Activated T-cell treated with anti-CD3 and anti-CD28 coated beads, Interleukin-2, amount 50 U/mL, for 4 hours (primary cell): Measurements from ENCODE around the gene C2CD2. TPM values are rescaled to one million over a fixed set of nuclear protein-coding genes. Genes with fewer than 3 reads are reported as not detected.

Source experiments
- ATAC-seq, 2 donors: fragments of 200-7000 bp; cut with Tn5 transposase; one replicate each; pipeline ENCODE4 v1.10.0; 2021
- DNase-seq: peaks from one replicate; pipeline ENCODE4 v3.0.0-alpha.2; 2020
- H3K27me3 Mint-ChIP-seq: one replicate; pipeline ENCODE4 v1.8.0; 2021; ENCODE audit warnings: low read depth, mixed read lengths
- H3K36me3 Mint-ChIP-seq: one replicate; pipeline ENCODE4 v1.8.0; 2022; ENCODE audit warnings: mixed read lengths; ENCODE audit not compliant: insufficient read depth
- H3K4me1 Mint-ChIP-seq: one replicate; pipeline ENCODE4 v1.8.0; 2021; ENCODE audit warnings: low read depth, mixed read lengths
- H3K4me3 Mint-ChIP-seq: one replicate; pipeline ENCODE4 v1.8.0; 2021; ENCODE audit warnings: mild to moderate bottlenecking, moderate library complexity, mixed read lengths
- H3K9me3 Mint-ChIP-seq: one replicate; pipeline ENCODE4 v1.8.0; 2021; ENCODE audit warnings: mixed read lengths
- total RNA-seq, 3 donors: library from RNA; stranded (reverse); gene quantifications; one replicate each; pipeline ENCODE4 v1.2.1, GENCODE V29; 2021

C2CD2 gene
- total RNA-seq, 3 donors from 2014 or later = 1.6 to 7.4 (median 4.3) TPM

DNA sequence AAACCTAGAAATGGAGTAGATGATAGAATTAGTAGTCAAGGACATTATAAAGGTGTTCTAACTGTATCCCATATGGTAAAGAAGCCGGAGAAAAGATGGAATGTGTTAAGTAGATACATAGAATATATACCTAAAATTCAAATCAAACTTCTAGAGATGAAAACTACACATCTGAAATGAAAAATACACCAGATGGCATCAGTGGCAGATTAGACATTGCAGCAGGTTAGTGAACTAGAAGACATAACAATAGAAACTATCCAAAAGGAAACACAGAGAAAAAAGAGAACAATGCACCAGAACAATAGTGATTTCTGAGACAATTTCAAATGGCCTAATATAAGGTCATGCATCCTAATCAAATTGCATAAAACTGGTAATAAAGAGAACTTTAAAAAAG lies 29.4 kb upstream of the C2CD2 start:
- Mint-ChIP-seq H3K9me3 (peaks cover 21% of the 10 kb centered on the region), H3K36me3 (peaks cover 5% of the 10 kb centered on the region), H3K4me3 (no peak overlapping the region), H3K4me1 (no peaks in the 10 kb centered on the region), H3K27me3 (peaks cover 2% of the 10 kb centered on the region)
- DNase-seq (no peak), ATAC-seq (no peak)

DNA sequence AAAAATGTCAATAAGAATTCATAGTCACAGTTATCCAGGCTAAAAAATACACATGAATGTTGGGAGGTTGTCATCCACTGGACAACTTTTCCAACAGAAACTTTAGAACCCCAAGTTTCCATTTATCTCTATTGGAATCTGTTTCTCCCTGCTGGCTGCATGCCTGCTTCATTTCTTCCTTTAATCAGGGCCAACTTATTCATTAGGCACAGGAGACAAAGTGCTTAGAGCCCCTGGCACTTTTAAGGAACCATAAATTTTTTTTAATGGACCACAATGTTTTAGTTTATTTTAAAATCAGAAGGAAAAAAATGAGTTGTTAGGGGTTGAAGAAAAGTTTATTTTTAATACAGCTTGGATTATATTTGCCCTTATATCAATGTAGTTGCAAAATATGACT lies 26.7 kb upstream of the C2CD2 start:
- DNase-seq (no peak), ATAC-seq (no peak)
- peaks cover 2% of the 10 kb centered on the region for H3K27me3 Mint-ChIP-seq
- peaks cover 21% of the 10 kb centered on the region for H3K9me3 Mint-ChIP-seq
- H3K4me3 Mint-ChIP-seq = no peak overlapping the region
- H3K4me1 Mint-ChIP-seq = no peaks in the 10 kb centered on the region
- peaks cover 5% of the 10 kb centered on the region for H3K36me3 Mint-ChIP-seq

DNA sequence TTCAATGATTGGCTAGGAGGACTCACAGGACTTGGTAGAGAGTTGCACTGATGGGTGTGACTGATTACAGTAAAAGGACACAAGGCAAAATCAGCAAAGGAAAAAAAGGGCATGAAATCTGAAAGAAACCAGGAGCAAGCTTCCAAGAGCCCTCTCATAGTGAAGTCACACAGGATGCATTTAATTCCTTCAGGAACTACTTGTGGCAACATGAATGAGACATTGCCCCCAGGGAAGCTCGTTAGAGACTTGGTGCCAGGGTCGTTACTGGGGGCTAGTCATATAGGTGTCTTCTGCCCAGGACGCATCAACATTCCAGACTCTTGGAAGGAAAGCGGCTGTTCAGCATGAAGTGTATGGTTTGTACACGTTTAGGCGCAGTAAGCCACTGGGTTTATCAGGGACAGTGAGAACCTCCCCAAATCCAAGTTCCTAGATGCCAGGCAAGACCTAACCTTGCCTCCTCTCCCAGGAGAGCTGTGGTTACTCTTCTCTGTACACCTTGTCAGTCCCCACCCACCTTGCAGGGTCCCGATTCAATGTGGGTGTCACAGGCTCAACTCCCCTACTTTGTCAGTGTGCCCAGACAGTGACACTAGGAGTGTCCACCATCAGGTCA lies 26.0 kb upstream of the C2CD2 start:
- H3K27me3 Mint-ChIP-seq = peaks cover 2% of the 10 kb centered on the region
- peaks cover 21% of the 10 kb centered on the region for H3K9me3 Mint-ChIP-seq
- peaks cover 5% of the 10 kb centered on the region for H3K36me3 Mint-ChIP-seq
- ATAC-seq (no peak), DNase-seq (no peak)
- peaks cover 2% of the 10 kb centered on the region for H3K4me1 Mint-ChIP-seq
- no peak overlapping the region for H3K4me3 Mint-ChIP-seq

DNA sequence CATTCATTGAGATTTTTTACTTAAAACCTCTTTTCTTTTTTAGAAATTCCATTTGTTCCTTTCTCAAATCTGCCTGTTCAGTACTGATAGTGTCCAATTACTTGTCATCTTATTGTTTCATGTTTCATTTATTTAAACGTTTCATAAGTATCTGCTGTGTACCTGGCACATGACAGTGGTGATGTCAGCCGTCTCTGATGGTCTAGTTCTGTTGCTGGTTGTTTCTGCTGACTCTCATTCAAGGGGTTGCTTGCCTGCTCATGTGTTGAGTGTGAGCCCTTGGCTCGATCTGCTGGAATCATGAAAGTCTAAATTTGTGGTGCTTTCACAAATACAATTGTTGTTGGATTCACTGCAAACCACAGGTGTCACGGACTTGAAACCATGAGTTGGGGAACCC lies 25.5 kb upstream of the C2CD2 start:
- ATAC-seq (no peak), DNase-seq (no peak)
- peaks cover 2% of the 10 kb centered on the region for H3K27me3 Mint-ChIP-seq
- H3K36me3 Mint-ChIP-seq = peaks cover 5% of the 10 kb centered on the region
- peaks cover 21% of the 10 kb centered on the region for H3K9me3 Mint-ChIP-seq
- H3K4me3 Mint-ChIP-seq = no peak overlapping the region
- H3K4me1 Mint-ChIP-seq = peaks cover 7% of the 10 kb centered on the region

DNA sequence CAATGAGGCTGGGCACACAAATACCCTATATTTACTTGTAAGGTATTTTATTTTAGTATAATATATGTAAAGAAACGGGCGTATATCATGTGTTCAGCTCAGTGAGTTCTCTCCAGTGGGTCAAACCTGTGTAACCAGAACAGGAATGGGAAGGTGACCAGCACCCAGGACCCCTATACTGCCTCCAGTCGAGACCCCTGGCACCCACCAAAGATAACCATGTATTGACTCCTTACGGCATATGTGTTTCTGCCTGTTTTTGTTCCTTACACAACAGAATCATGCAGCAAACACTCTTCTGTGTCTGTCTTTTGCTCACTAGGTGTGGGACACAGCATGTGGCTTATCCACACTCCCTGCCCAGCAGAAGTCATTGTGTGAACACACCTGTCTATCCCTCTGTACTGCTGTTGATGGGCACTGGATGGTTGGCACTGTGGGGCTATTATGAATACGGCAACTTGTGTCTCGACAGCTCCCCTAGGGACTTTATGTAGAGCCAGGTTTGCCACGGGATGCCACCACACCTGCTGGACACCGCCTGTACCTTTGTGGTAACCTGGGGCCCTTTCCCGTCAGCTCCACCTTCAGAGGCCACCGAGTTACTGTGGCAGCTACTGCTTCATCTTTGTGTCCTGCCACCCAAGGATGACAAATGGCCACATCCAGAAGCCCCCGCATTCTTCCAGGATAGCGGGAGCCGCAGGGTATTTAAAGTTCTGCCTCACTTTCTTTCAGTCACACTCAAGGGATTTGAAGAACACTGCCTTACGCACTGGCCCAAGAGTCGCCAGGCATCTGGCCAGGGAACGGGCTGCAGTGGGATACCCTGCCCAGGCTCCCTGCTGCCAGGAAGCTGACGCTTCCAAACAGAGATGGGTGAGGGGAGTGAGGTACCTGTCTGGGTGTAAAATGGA lies 23.5 kb upstream of the C2CD2 start:
- peaks cover 13% of the 10 kb centered on the region for H3K4me1 Mint-ChIP-seq
- no peak overlapping the region for H3K4me3 Mint-ChIP-seq
- no peak for ATAC-seq
- peaks cover 5% of the 10 kb centered on the region for H3K36me3 Mint-ChIP-seq
- DNase-seq = no peak
- H3K9me3 Mint-ChIP-seq = peaks cover 14% of the 10 kb centered on the region
- H3K27me3 Mint-ChIP-seq = peaks cover 2% of the 10 kb centered on the region

DNA sequence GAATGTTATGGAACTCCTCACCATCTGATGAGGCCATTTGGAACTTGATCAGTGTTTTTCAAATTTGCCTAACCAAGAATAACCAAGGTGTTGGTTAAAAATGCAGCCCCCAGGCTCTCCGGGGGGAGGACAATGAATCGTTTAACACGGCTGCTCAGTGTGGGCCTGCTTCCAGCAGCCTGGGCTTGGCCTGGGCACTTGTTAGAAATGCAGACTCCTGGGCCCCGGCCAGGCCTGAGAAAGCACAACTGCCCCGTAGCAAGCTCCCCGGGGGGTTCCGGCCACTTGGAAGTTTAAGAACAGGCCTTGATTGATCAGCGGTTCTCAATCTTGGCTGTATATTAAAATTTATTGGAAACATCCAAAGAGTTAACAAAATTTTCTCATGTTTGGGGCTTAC lies 22.8 kb upstream of the C2CD2 start:
- Mint-ChIP-seq H3K27me3 (peaks cover 2% of the 10 kb centered on the region), H3K4me1 (peaks cover 13% of the 10 kb centered on the region), H3K4me3 (no peak overlapping the region), H3K36me3 (peaks cover 5% of the 10 kb centered on the region), H3K9me3 (peaks cover 13% of the 10 kb centered on the region)
- DNase-seq (no peak), ATAC-seq (no peak)

DNA sequence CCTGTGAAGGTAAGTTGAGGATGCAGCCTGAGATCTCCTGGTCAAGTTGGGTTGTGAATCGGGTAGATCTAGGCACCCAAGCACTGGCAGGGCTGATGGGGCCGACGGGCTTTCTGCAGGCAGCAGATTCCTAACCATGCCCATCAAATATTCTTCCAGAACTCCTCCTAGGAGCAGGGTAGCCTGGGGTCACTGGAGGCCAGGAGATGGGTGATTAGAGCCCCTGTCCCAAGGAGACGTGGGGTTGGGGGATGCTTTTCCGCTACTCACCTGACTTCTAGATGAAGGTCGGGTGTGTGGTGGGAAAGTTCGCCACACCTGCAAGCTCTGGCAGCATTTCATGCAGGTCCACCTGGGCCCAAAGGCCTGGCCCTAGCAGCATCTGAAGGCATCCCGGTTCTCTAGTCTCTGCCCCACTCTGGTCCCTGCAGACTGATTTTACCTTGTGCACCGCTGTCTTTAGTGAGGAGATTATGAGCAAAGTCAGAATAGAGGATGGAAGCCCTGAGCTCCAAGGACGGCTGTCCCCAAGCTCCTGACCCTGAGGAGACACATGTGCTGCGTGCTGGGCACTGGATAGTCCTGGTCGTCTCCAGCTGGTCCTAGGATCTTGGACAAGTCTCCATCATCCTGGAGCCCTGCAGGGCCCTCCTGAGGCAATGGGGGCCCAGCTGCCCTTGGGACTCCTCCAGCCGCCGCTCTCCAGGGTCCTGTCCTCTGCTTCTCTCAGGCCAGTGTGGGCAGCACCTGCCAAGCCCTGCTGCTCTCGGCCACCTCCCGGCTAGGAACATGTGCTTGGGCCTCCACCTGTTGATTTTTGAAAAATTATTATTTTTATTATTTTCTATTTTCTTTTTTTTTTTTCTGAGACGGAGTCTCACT lies 21.8 kb upstream of the C2CD2 start:
- peaks cover 5% of the 10 kb centered on the region for H3K36me3 Mint-ChIP-seq
- no peak overlapping the region for H3K4me3 Mint-ChIP-seq
- peaks cover 2% of the 10 kb centered on the region for H3K27me3 Mint-ChIP-seq
- peaks cover 13% of the 10 kb centered on the region for H3K9me3 Mint-ChIP-seq
- ATAC-seq (no peak), DNase-seq (no peak)
- H3K4me1 Mint-ChIP-seq = peaks cover 13% of the 10 kb centered on the region

DNA sequence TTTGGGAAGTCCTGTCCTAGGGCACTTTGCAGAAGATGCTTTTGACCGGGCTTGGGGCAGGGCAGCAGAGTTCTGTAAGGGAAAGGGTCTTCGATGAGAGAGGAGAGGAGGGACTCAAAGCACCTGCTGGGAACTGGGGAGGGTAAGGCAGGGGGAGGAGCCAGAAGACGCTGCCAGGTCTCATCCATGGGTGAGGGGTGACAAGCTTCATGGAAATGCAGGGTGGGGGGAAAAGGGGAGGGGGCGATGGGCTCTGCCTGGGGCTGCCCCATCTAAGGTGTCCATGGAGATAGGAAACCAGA lies 20.9 kb upstream of the C2CD2 start:
- H3K36me3 Mint-ChIP-seq = peaks cover 5% of the 10 kb centered on the region
- peaks cover 2% of the 10 kb centered on the region for H3K27me3 Mint-ChIP-seq
- DNase-seq (no peak), ATAC-seq (no peak)
- H3K4me1 Mint-ChIP-seq = peaks cover 13% of the 10 kb centered on the region
- H3K9me3 Mint-ChIP-seq = peaks cover 12% of the 10 kb centered on the region
- no peak overlapping the region for H3K4me3 Mint-ChIP-seq

DNA sequence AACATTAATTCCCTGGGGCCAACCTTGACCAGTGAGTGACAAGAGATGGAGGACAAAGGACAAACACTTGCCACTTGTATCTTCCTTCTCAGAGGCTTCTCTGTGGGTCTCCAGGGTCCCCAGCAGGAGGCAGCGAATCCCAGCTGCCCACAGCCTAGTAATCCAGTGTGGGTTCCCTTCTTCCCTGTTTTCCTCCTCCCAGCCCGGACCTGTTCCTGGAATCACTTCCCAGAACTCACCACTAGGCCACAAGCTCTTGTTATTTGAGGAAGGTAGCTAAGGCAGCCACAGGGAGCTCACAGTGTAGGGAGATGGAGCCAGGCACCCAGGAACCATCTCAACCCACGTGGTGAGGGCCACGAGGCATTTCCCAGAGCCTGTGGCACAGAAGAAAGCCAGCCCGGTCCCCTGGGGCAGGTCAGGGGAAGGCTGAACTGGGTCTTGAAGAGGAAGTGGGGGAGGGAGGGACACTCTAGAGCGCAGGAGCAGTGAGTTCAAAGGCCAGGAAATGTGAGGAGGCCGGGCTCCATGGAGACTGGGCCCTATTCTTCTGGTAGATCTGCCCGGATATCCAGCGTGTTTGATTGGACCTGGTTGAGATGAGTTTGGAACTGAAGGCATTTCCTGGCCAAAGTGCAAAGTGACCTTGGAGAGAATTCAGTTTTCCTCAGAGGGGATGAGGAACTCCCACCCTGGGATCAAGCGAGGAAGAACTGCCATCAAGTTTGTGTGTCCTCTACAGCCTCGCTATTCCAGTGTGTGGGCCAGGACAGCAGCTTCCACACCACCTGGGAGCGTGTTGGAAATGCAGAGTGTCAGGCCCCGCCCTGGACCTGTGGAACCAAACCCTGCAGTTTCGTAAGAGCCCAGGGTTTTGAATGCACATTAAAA lies 20.3 kb upstream of the C2CD2 start:
- H3K4me3 Mint-ChIP-seq = no peak overlapping the region
- ATAC-seq (peak in 1 of 2 donors; percentile 32), DNase-seq (no peak)
- peaks cover 6% of the 10 kb centered on the region for H3K9me3 Mint-ChIP-seq
- H3K36me3 Mint-ChIP-seq = peaks cover 2% of the 10 kb centered on the region
- H3K4me1 Mint-ChIP-seq = peaks cover 13% of the 10 kb centered on the region
- peaks cover under 1% of the 10 kb centered on the region for H3K27me3 Mint-ChIP-seq

DNA sequence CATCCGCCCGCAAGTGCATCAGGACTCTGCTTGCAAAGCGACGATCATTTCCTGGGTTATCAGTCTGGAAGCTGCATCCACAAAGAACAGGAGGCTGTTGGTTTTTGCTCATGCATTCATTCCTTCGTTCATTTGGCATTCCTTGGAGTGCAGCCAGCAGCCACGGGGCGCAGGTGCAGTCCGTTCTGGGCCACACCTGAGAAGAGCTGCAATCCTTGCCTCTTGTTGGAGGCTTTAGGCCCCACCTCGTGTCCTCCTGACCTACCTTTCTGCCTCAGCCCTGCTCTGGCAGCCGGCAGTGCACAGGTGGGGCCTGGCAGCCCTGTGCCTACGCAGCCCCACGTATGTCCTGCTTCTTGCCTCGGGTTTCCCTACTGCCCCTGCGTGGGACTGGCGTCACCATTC lies 19.6 kb upstream of the C2CD2 start:
- Mint-ChIP-seq H3K9me3 (peaks cover 3% of the 10 kb centered on the region), H3K27me3 (no peaks in the 10 kb centered on the region), H3K4me1 (peaks cover 13% of the 10 kb centered on the region), H3K4me3 (no peak overlapping the region), H3K36me3 (no peaks in the 10 kb centered on the region)
- DNase-seq (no peak), ATAC-seq (no peak)

DNA sequence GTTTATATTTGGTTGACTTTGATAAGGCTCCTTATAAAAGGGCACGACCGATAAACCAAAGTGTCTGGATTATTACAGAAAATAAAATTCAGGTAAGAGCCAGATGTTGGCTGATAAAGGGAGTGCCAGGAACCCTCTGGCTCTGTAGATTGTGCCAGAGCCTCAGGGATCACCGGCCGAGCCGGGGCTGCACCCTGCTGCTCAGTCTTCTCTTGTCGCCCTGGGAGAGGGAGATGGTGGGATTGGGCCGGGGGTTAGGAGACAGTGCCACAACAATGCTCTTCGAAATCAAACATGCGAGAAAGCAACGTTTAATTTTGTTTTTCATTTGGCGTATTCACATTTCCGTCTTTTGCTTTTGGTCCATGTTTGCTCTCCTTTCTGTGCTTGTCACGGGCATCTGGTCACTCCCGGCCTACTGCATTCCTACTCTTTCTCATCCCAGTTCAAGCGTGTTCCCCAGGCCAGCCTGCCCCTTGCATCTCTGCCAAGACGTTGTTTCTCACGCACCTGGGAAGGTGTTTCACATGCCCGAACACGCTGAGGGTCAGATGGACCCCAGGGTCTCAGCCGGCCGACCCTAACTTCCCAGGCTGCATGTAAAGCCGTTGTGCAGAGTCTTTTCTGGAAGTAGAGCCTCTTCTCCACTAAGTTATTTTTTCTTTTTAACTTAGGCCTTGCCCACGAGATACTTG lies 18.8 kb upstream of the C2CD2 start:
- H3K4me1 Mint-ChIP-seq = peaks cover 13% of the 10 kb centered on the region
- no peak for ATAC-seq
- H3K4me3 Mint-ChIP-seq = no peak overlapping the region

DNA sequence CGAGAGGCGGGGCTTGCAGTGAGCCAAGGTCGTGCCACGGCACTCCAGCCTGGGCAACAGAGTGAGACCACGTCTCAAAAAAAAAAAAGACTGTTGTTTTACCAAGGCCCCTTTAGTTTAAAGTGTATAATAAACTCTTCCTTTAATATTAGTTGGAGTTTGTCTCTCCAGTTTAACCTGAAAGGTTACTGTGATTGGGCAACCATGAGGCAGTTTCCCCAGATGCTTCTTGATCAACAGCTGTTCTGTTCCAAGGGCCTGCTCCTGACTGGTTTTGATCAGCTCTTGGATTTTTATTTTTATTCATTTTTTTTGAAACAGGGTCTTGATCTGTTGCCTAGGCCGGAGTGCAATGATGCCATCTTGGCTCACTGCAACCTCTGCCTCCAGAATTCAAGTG lies 18.1 kb upstream of the C2CD2 start:
- DNase-seq = no peak
- H3K36me3 Mint-ChIP-seq = no peaks in the 10 kb centered on the region
- no peak overlapping the region for H3K4me3 Mint-ChIP-seq
- peaks cover 3% of the 10 kb centered on the region for H3K9me3 Mint-ChIP-seq
- ATAC-seq = no peak
- peaks cover 13% of the 10 kb centered on the region for H3K4me1 Mint-ChIP-seq
- H3K27me3 Mint-ChIP-seq = no peaks in the 10 kb centered on the region

More for the DNA sequence above, 18.8 kb upstream of the C2CD2 start:
- H3K27me3 Mint-ChIP-seq = no peaks in the 10 kb centered on the region
- H3K36me3 Mint-ChIP-seq = no peaks in the 10 kb centered on the region
- peaks cover 3% of the 10 kb centered on the region for H3K9me3 Mint-ChIP-seq
- no peak for DNase-seq
